GM21825 (cell line): Measurements from ENCODE around the gene ZC3H14.

Source experiments
- ATAC-seq: cut with Tn5 transposase; IDR thresholded peaks from one replicate; pipeline ENCODE4 v1.9.1; 2021; ENCODE audit warnings: mild to moderate bottlenecking, moderate library complexity; ENCODE audit not compliant: unreplicated experiment

ZC3H14 gene

GRCh38 chr14:88599761-88600439 is 37.1 kb downstream of the ZC3H14 start:
- peak; percentile 91 for ATAC-seq

GRCh38 chr14:88604212-88604611 is 41.4 kb downstream of the ZC3H14 start:
- no peak for ATAC-seq

DNA sequence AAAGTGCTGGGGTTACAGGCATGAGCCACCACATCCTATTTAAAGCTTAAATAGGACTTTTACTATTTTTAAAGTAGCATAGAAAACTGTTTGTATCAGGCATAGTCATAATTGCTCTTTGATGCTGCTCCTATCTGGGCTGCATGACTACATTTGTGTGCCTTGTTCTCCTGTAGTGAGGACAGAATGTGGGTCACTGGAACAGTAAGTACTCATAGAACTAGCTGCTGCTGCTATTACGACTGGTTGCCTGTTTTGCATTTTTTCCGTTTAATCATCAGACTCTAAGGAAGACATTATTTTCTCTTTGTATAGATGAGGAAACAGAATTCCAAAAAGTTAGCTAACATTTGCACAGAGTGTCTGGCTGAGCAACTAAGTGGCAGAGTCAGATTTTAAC is 42.8 kb downstream of the ZC3H14 start:
- no peak for ATAC-seq

GRCh38 chr14:88607829-88608228 is 45.0 kb downstream of the ZC3H14 start:
- ATAC-seq, result no peak

DNA sequence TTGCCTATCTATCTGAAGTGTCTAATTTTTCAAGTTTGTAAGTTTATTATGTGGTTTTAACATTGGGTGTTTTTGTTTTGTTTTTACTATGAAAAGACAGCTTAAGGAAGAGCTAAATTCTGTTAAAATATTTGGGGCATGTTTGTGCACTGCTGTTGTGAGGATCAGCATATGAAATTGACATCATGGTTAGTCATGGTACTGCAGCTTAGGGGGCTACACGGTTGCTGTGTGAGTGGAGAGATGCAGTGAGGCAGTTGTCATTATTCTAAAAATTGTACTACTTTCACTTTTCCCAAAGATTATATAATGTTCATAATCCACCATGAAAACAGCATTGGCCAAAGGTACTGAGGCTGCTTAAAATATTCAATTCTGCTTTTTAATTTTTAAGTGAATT is 49.0 kb downstream of the ZC3H14 start:
- ATAC-seq, result no peak

GRCh38 chr14:88612981-88613380 is 50.1 kb downstream of the ZC3H14 start:
- ATAC-seq, result no peak

GRCh38 chr14:88613552-88614010 is 50.7 kb downstream of the ZC3H14 start:
- no peak for ATAC-seq

- ATAC-seq, result no peak
Measured at GRCh38 chr14:88614218-88614907, 51.5 kb downstream of the ZC3H14 start.

DNA sequence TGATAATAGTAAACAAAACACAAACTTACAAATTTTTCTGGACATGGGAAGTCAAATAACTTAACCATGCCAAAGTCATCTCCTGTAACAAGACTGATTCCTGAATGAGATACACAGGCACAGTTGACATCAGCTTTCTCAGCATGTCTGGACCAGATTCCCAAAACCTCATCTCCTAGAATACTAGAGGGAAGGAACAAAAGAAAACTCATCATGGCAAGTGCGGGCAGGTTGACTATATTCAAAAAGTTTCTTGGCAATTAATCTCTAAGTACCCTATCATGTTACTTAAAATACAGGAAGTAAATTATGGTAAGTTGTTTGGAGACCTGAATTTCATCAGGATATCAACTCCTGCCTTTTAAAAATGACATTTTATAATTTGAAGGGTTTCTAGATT is 53.9 kb downstream of the ZC3H14 start:
- no peak for ATAC-seq

GRCh38 chr14:88617479-88617878 is 54.6 kb downstream of the ZC3H14 start:
- ATAC-seq, result no peak

DNA sequence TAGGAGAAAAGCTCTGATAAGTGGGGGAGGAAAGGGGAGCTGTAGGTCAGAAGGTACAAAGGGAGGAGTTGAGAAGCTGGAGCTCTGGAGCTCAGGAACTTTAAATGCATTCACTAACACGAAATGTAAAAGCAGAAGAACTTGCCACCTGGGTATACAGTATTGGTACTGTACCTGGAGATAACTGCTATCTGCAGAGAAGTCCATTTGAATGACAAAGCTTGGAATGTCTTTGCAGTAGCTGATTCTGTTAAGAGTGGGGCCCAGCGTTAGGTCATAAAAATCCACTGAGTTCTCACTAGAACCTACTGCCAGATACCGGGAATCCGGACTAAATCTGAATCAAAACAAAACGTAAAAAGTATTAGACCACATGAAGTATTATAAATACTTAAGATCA is 55.6 kb downstream of the ZC3H14 start:
- ATAC-seq, result no peak

DNA sequence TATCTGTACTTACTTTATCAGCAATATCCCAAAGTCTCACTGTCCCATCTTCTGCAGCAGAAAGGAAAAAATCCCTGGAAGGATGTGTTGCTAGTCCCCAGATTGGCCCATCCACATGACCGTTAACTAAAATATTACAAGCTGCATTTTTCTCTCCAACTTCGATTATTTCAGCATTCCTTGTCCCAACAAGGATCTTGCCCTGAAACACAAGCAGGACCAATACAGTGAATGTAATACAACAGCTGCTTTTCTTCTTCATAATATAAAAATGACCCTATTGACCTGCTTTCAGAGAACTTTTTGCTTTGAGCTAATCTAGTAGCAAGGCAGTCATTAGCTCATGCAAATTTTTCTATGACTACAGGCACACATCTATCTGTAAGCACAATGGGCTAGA is 58.3 kb downstream of the ZC3H14 start:
- no peak for ATAC-seq

DNA sequence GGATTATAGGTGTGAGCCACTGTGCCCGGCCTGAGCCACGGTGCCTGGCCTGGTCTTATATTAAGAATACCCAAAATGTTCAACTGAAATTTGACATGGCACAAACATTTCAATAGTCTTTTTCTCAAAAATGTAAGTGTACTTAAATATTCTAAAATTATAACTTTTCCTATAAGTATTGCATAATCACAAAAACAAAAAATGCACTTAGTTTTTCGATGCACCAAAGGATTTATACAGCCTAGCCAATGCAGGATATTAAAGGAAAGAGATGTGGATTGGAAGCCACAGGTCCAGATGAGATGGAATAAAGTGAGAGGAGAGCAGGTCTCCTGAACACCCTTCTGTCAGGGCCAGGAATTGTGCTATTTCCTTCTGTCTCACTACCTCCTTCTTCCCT is 62.8 kb downstream of the ZC3H14 start:
- no peak for ATAC-seq

GRCh38 chr14:88628033-88628432 is 65.2 kb downstream of the ZC3H14 start:
- ATAC-seq, result no peak

GRCh38 chr14:88628462-88628861 is 65.6 kb downstream of the ZC3H14 start:
- no peak for ATAC-seq

GRCh38 chr14:88630565-88630964 is 67.7 kb downstream of the ZC3H14 start:
- no peak for ATAC-seq

DNA sequence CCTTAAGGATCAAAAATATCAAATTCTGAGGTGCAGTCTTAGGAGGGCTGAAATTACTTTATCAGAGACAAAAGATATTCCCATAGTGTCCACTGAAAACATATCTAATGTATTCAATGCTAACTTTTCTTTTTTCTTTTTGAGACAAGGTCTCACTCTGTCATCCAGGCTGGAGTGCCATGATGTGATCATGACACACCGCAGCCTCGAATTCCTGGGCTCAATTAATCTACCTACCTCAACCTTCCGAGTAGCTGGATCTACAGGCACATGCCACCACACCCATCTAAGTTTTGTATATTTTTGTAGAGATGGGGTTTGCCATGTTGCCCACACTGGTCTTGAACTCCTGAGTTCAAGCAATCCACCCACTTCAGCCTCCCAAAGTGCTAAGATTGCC is 68.3 kb downstream of the ZC3H14 start:
- ATAC-seq, result no peak

DNA sequence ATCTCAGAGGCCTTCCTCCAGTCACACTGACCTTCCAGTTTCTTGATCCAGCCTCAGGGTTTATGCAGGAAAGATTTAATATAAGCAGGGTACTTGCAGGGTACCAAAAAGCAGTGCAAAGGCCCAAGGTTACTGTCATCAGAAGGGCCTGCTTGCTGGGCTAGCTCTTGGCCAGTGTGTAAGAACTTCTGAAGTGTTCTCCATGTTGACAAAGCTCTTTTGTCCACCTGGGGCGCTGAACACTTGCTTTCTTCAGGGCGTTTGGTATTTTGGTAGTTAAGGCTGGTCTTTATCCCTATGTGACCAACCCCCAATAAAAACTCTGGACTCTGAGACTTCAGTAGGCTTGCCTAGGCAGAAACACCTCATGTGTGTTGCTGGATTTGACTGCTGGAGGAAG is 69.7 kb downstream of the ZC3H14 start:
- no peak for ATAC-seq

DNA sequence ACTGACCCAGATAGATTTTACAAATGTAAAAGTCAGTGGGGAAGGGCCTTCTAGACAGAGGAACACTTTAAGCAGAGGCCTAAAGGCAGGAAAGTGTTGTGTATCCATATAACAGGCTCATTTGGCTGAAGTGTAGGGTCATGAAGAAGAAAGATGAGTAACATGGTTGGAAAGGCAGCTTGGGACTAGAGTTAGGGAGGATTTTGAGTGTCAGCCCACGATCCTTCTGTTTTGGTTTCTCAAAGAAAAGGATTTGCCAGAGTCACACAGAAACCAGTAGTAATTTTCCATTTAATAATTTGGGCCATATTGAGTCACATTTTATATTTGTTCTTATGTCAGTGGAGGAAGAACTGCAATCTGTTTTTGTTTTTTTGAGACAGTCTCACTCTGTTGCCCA is 76.4 kb downstream of the ZC3H14 start:
- ATAC-seq, result no peak

- ATAC-seq, result no peak
Measured at GRCh38 chr14:88660056-88660455, 97.2 kb downstream of the ZC3H14 start.

- peak; percentile 77 for ATAC-seq
Measured at GRCh38 chr14:88667555-88668273, 104.9 kb downstream of the ZC3H14 start.
